RCC 7860 (cell line): ENCODE measurements around the gene NME7.
"Not testable (repeated sequence)": the region's sequence is repeated elsewhere in the genome, so short reads cannot be mapped to it uniquely, and the experiment has no call there.

ENCODE experiments used
- DNase-seq: peaks from one replicate; pipeline ENCODE4 v3.0.0-alpha.2; 2015; ENCODE audit warnings: low spot score
- FAIRE-seq: peaks from 2 replicates; lab custom pipeline; 2012; peaks lifted over from hg19 to GRCh38; lab: Jason Lieb, UNC

The NME7 gene

DNA sequence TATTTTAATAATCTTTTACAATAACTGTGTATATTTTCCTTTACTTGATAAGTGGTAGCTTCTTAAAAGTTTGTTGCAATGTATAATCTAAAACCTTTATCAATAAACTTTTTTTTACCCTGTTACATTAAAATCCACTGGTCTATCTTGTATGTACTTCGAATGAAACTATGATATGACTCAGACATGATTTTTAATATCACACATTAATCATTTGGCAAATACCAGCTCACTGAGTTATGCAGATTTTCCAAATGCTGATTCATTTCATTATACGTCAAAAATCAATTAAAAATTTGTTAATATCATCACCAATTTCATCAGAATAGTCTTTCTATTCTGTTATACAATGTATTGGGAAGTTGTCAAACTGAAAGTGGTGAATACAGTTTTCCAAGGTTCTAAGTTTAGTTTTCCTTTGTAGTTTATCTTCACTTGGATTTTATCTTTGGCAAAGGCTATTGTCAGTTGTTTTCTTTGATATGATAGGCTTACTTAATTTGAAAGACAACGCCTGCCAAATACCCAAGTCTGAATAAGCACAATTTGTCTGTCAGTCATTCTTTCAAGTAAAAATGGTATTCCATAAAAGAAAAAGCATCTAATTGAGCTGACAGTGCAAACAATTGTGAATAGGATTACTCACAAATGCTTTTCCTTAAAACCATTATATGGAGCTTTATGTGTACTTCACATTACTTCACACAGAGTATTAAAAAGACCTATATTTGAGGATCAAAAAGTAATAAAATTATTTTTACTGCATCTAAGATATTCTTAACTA is 127.0 kb downstream of the NME7 start:
- peak; percentile 79 for FAIRE-seq
- peak; percentile 5 for DNase-seq

- DNase-seq: no peak
- no peak for FAIRE-seq
Observed at GRCh38 chr1:169236880-169237279, 130.7 kb downstream of the NME7 start.

DNA sequence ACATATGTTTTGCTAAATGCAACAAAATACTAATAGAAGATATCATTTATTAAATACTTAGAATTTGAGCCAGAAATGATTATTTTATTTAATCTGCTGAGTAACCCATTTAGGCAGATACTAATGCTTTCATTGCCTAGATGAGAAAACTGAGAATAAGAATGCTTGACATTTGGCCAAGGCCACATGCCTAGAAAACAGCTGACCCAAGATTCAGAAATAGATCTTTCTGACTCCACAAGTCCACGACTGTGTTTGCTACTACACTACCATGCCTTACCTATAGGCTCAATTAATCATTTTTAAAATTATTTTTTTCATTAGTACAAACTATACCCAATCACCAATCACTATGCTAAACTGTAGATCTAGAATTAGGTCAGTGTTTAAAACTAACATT is 131.5 kb downstream of the NME7 start:
- DNase-seq: no peak

DNA sequence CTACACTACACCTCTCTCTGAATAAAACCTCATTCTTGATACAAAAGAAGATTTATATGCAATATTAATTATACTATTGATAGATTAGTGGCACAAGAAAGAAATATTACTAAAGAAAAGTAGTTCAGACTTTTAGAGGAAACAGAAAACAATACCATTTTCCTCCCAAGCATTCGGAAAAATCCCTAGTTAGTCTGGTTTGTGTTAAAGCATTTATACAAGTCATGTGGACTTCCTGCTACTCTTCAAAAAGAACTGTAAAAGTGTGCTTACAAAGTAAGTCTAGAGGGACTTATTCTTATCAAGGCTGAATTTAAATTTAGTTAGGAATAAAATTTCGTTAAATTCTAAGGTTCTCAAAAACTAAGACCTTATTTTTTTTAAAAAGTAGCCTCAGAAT is 132.0 kb downstream of the NME7 start:
- FAIRE-seq (no peak), DNase-seq (no peak)

More for the DNA sequence above, 131.5 kb downstream of the NME7 start:
- no peak for FAIRE-seq

DNA sequence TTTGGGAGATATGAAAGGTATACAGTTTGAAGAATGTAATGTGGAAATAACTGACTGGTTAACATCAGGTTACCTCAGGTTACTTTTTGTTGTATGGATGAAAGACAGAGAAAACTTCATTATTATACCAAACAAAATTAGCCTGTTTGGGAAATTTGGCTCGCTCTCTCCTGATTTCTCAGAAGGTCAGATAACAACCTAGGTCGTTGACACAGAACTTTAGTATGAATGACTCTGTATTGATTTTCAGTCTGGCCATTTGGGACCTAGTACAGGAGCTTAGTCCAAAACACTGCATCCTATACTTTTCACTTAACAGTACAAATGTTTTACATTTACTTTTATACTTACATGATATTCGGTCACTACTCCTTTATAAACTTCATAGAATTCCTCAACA is 132.8 kb downstream of the NME7 start:
- no peak for FAIRE-seq
- no peak for DNase-seq

GRCh38 chr1:169217636-169218035 is 150.0 kb downstream of the NME7 start:
- FAIRE-seq: no peak
- DNase-seq: no peak

- FAIRE-seq (no peak), DNase-seq (no peak)
Observed at GRCh38 chr1:169214598-169214997, 153.0 kb downstream of the NME7 start.

DNA sequence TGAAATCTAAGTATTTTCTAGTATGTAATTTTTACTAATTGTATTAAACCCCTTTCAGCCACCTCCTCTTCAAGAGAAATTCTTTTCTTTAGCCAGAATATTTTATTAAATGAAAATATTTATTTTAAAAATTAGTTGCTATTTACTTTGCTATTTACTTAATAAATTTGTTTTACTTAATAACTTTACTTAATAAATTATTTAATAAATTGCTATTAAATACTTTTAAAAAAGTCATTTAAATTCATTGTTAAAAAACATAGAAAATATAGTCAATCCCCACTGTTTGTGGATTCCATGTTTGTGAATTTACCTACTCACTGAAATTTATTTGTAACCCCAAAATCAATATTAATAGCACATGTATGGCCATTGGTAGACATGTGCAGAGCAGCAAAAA is 155.5 kb downstream of the NME7 start:
- FAIRE-seq (peak; percentile 66), DNase-seq (no peak)

DNA sequence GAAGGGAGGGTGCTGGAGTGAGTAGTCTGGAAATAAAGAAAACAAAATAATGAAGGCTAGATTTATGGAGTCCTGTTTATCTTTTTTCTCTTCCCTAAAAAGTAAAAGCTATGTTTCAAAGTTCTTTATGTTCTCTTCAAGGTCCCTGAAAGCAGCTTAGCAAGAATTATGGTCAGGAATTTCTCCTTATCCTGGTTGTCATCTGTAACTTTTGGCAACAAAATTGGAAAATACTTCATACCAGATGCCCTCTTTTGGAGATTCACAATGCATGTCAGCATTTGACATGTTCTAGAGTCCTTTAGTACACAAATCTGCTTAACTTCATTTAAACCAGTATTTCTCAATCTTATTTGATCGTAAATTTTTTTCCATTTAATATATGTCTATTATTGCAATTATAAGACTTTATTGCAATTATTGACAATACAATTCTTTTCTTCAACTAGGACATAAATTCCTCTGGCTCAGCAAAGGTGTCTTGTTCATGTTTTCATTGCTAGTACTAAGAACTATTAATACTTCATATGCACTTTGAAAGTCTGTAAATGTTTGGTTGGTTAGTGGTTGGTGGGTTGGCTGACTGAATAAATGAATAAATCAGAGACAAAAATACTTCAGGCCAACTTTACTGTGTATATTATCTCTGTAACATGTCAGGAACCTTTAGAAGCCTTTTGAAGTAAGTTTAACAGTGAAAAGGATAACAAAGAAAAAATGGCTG is 159.6 kb downstream of the NME7 start:
- no peak for DNase-seq
- no peak for FAIRE-seq

DNA sequence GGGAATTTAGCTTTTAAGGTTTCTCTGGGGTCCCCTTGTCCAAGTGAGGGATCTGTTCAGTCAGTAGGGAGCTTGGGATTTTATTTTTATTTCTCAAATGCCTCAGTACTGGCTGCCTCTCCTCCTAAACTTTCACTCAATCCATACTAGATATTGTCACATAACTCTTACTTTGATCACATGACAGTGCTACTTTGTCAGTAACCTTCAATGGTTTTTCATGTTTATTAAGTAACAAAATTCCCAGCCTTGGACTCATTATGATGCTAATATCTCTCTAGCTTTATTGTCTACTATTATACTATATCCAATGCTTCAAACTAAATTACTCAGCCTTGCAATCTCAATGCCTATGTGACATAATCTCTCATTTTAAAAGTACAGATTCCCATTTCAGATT is 163.4 kb downstream of the NME7 start:
- no peak for FAIRE-seq

DNA sequence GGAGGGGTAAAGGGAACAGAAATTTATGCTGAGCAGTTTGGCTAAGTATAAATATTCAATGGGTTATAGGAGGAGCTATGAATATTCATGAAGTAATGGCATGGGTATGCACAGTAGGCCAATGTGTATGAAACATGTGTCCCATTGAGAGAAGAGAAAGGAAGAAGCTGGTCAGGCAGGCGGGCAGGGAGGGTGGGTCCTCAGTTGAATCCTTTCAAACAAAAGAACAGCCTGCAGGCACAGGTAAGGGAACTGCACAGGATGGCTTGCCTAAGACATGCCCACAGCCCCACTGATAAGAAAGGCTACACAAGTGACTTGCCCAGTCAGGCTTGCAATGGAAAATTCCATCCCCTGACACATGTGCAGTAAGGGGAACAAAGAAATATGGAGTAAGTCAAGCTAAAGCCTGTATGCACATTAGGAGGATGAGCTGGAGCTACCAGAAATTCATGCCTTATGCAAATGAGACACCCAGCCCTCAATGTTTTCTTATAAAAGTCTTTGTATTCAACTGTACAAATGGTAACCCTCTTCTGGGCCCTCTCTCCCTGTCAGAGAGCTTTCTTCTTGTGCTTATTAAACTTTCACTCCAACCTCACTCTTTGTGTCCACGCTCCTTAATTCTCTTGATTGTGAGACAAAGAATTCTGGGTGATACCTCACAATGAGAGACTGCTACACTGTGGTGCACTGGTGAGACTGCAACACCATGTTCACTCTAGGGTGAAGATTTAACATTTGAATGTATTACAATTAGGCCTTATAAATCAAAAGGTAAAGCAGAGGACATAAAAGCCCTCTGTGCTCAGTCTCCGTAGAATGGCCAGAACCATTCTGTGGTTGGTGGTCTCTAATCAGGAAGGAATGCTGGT is 164.6 kb downstream of the NME7 start:
- no peak for FAIRE-seq
- DNase-seq: no peak

More for the DNA sequence above, 163.4 kb downstream of the NME7 start:
- DNase-seq: no peak

DNA sequence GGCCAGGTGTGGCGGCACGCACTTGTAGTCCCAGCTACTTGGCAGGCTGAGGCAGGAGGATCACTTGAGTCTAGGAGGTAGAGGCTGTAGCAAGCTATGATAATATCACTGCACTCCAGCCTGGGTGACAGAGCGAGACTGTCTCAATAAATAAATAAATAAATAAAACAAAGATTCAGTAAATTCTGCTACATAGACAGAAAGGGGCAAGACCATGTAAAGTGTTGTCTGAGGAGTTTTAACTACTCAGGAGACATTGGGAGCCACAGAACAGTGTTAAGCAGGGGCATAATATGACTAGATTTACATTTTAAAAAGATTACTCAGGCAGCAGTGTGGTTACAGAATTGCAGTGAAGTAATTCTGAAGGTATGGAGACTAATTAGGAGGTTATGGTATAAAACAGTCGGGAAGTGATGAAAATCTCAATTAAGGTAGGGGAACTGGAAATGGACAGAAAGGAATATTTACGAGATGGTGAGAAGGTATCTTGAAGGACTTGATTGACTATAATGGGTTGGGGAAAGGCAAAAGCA is 166.4 kb downstream of the NME7 start:
- DNase-seq (no peak), FAIRE-seq (no peak)

- FAIRE-seq (no peak), DNase-seq (no peak)
Observed at GRCh38 chr1:169200319-169200718, 167.3 kb downstream of the NME7 start.

DNA sequence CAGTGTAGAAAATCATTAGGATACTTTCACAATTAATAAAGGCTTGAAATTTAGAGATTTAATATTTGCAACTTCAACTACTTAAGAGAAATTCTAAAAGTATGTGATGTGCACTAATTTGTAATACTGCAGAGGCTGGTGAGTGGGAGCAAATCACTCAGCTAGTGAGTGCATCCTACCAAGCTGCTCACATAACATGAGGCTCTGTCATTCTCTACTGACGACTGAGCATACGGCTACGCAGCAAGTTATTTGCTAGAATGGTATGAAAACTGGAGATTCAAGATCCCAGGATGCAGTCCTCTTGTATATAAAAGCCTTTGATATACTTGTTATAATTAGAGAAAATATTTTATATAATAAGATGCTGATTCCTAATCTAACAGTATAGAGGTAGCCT is 171.0 kb downstream of the NME7 start:
- DNase-seq (no peak), FAIRE-seq (no peak)

DNA sequence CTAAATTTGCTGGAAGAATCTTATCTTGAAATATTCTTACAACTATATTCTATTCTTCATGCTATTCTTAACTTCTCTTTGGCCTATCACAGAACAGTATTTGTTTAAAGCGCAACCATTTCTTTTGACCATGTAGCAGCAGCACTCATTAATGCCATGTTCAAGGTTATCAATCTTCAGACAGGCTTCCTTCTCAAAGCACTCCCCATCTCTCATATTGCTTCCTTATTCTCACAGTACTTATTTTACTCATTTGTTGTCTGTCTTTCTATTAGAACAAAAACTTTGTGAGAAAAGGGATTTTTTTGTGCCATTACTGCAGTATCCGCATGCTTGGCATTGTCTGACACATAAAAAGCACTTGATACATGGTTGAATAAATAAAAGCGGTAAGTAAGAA is 171.4 kb downstream of the NME7 start:
- no peak for FAIRE-seq
- DNase-seq: no peak

- no peak for FAIRE-seq
- DNase-seq: no peak
Observed at GRCh38 chr1:169193191-169193850, 174.3 kb downstream of the NME7 start.

GRCh38 chr1:169186106-169186505 is 181.5 kb downstream of the NME7 start:
- no peak for FAIRE-seq

DNA sequence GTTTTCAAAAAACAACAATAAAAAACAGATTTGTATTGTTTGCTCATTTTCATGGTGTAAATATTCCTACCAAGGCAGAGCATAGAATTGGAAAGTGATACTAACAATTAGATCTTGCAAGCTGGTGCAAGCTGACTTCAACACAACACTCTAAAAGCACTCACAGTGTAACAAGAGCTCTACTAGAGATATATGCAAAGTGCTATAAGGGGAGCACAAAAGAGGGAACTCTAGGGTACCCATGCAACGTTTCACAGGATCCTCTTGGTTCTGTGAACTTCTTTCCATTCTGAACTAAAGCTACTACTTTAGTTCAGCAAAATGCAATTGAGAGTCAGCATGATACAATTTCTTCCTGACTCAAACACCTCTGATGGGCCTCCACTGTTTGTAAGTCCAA is 182.8 kb downstream of the NME7 start:
- no peak for DNase-seq

More at GRCh38 chr1:169186106-169186505, 181.5 kb downstream of the NME7 start:
- DNase-seq: no peak

GRCh38 chr1:169180174-169180573 is 187.4 kb downstream of the NME7 start:
- no peak for DNase-seq

More for the DNA sequence above, 182.8 kb downstream of the NME7 start:
- no peak for FAIRE-seq

DNA sequence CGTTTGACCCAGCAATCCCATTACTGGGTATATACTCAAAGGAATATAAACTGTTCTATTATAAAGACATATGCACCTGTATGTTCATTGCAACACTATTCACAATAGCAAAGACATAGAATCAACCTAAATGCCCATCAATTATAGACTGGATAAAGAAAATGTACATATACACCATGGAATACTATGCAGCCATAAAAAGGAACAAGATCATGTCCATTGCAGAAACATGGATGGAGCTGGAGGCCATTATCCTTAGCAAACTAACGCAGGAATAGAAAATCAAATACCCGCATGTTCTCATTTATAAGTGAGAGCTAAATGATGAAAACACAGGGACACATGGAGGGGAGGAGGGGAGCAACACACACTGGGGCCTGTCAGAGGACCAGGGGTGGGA is 188.2 kb downstream of the NME7 start:
- DNase-seq, FAIRE-seq: not testable (repeated sequence)

More at GRCh38 chr1:169180174-169180573, 187.4 kb downstream of the NME7 start:
- no peak for FAIRE-seq
